ENCODE results near the gene RSRC2. TPM values are rescaled to one million over a fixed set of nuclear protein-coding genes. Genes with fewer than 3 reads are reported as not detected.
"Not testable (repeated sequence)": the region's sequence is repeated elsewhere in the genome, so short reads cannot be mapped to it uniquely, and the experiment has no call there.

RSRC2 gene
- total RNA-seq, 1 experiment from 2014 or later: 35.7 TPM

GRCh38 chr12:122518908-122519307, 7.8 kb downstream of the RSRC2 start:
- DNase-seq (ENCODE audit: low spot score): no peak

DNA sequence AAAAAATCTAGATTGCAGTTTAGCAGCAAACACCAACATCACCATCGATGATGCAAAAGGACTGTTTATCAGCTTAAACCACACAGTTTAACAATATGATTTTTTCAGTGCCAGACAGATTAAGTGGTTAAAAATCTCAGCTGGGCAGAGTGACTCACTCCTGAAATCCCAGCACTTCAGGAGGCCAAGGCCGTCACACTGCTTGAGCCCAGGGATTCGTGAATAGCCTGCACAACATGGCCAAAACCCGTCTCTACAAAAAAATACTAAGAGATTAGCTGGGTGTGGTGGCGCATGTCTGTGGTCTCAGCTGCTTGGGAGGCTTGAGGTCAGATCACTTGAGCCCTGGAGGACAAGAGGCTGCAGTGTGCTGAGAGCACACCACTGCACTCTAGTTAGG, 8.9 kb downstream of the RSRC2 start:
- peak; percentile 89 for DNase-seq (ENCODE audit: low spot score)

DNA sequence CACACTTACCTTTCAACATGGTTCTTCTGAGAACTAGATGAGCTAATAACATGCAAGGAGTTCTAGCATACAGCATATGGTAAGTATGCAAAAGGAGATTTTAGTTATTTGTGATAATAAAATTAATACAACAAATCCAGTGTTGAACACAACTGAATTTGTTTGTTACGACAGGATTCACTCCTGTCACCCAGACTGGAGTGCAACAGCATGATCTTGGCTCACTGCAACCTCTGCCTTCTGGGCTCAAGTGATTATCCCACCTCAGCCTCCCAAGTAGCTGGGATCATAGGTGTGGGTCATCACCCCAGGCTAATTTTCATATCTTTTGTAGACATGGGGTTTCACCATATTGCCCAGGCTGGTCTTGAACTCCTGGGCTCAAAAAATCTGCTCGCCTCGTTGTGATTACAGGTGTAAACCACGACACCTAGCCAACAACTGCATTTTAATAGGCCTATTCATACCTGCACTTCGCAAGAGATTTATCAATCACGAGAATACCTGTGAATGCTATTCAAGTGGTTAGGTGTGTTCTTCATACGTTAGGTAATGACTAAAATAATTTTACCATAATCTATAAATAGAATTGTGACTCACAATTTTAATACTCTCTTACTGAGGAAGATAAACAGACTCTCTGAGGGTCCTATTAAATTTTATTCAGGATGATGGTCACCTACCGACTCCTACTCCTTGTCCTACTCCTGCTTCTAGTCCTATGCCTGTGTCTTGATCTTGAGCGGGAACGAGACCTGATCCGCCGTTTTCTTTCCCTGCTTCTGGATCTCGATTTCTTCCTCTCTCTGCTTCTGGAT, 10.0 kb downstream of the RSRC2 start:
- DNase-seq (ENCODE audit: low spot score): no peak

GRCh38 chr12:122515275-122515674, 11.5 kb downstream of the RSRC2 start:
- no peak for DNase-seq (ENCODE audit: low spot score)

DNA sequence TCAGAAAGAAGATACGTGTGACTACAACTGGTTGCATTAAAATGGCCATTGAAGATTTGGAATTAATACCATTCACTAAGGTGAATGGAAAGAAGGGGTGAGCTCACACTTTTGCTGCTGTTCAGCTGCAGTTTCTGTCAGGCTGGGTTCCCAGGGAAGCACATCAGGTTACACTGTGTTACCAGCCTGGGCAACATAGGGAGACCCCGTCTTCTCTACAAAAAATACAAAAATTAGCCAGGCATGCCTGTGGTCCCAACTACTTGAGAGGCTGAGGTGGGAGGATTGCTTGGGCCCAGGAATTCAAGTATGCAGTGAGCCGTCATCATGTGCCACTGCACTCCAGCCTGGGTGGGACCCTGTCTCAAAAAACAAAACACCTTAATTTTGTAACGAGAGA, 13.1 kb downstream of the RSRC2 start:
- no peak for DNase-seq (ENCODE audit: low spot score)

- DNase-seq (ENCODE audit: low spot score): not testable (repeated sequence)
Measured at GRCh38 chr12:122513028-122513427, 13.7 kb downstream of the RSRC2 start.

- DNase-seq (ENCODE audit: low spot score): no peak
Measured at GRCh38 chr12:122508163-122508562, 18.6 kb downstream of the RSRC2 start.

- no peak for DNase-seq (ENCODE audit: low spot score)
Measured at GRCh38 chr12:122506393-122506938, 20.3 kb downstream of the RSRC2 start.

DNA sequence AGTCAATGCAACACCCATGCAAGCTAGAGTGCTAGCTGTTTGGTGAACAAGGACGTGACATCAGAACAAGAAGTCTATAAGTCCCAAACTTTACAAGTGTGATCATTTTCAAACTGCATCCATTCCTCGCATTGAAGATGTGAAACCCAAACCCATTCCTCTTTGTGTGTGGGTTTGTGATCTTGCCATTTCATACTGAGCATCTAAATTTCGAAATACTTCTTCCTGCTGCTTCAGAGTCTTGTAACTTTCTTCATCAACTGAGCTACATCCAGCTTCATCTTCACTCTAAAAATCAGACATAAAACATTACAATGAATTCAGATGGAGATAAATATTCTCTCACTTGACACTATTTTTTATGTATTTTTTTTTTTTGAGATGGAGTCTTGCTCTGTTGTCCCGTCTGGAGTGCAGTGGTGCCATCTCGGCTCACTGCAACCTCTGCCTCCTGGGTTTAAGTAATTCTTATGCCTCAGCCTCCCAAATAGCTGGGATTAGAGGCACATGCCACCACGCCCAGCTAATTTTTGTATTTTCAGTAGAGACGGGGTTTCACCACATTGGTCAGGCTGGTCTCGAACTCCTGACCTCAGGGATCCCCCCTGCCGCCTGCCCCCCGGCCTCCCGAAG, 21.2 kb downstream of the RSRC2 start:
- no peak for DNase-seq (ENCODE audit: low spot score)

- DNase-seq (ENCODE audit: low spot score): no peak
Measured at GRCh38 chr12:122503783-122504590, 22.7 kb downstream of the RSRC2 start.

GRCh38 chr12:122503147-122503751, 23.5 kb downstream of the RSRC2 start:
- DNase-seq (ENCODE audit: low spot score): no peak

DNA sequence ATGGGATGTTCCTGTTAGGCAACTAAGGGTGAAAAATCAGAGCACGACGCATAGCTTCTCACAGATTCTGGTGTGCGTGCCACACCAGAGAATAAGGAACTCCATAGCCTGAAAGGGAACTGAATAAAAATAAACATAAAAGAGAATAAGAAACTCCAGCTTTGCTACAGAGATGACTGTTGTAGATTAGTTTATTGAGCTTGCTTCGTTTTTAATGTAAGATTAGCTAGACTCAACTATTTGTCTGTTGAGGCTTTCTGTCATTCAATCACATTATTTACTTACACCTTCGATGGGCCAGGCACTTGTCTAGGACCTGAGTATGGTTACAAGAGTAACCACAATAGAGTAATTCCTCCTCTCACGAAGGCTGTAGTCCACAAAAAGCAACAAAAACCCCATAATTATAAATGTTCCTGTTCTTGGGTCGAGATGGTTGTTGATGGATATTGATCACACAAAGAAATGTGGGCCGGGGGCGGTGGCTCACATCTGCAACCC, 25.2 kb downstream of the RSRC2 start:
- no peak for DNase-seq (ENCODE audit: low spot score)

- peak; percentile 98 for DNase-seq (ENCODE audit: low spot score)
Measured at GRCh38 chr12:122500685-122501488, 25.8 kb downstream of the RSRC2 start, which contains the start of gene ZCCHC8. Gene ZCCHC8, minus strand, starts transcription at chr12:122500932. Its CDS starts 92 bp downstream, at chr12:122500840.

- DNase-seq (ENCODE audit: low spot score): peak; percentile 61
Measured at GRCh38 chr12:122499991-122500684, 26.6 kb downstream of the RSRC2 start.

GRCh38 chr12:122495258-122495657, 31.5 kb downstream of the RSRC2 start:
- DNase-seq (ENCODE audit: low spot score): no peak

DNA sequence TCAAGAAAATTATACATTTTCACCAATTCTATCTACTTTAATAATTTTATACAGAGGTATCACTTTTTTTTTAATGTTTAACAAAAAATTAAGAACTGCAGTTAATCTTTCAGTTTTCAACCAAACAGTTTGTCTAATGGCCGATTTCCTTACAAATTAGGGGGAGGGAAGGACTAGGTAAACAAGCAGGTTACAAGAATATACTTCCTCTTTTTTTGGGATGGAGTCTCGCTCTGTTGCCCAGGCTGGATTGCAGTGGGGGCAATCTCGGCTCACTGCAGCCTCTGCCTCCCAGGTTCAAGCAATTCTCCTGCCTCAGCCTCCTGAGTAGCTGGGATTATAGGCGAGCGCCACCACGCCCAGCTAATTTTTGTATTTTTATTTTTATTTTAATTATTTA, 33.5 kb downstream of the RSRC2 start:
- DNase-seq (ENCODE audit: low spot score): not testable (repeated sequence)

DNA sequence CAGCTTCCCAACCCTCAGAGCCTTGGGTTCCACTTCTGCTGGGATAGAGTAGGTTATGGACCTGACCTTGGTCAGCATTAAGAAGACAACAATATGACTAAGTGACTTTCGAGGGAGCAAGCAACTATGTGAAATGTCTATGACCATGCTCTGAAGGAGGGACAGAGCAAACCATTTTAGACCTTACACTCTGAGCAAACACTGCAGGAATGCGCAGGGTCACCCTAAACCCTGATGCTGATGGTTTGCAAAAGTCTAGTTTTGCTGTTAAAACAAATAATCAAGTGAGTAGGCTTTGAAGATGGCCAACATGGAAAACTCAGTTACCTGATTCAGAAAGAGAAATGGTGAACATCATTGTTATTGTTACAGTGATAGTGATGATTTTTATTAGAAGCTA, 34.7 kb downstream of the RSRC2 start:
- DNase-seq (ENCODE audit: low spot score): no peak

- no peak for DNase-seq (ENCODE audit: low spot score)
Measured at GRCh38 chr12:122489038-122489437, 37.7 kb downstream of the RSRC2 start.

DNA sequence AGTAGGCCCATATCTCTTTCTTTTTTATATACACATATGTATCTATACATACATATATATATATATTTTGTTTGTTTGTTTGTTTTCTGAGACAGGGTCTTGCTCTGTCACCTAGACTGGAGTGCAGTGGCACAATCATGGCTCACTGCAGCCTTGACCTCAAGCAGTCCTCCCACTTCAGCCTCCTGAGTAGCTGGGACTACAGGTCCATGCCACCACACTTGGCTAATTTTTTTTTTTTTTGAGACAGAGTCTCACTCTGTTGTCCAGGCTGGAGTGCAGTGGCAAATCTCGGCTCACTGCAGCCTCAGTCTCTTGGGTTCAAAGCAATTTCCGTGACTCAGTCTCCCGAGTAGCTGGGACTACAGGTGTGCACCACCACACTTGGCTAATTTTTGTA, 38.9 kb downstream of the RSRC2 start:
- DNase-seq (ENCODE audit: low spot score): not testable (repeated sequence)
